Right renal cortex interstitium (tissue), 3 donors: ENCODE measurements around the gene ACOT13. TPM values are rescaled to one million over a fixed set of nuclear protein-coding genes. Genes with fewer than 3 reads are reported as not detected.
A peak's percentile ranks its signal among the peaks of the same experiment; 100 is the strongest.
"Not testable (repeated sequence)": the region's sequence is repeated elsewhere in the genome, so short reads cannot be mapped to it uniquely, and the experiment has no call there.

Experiments
- DNase-seq, 3 donors: peaks; one replicate each; pipeline ENCODE4 v3.0.0-alpha.2; 2013; ENCODE audit warnings: low read depth in 3 of 3, low spot score in 2 of 3
- polyA plus RNA-seq, 3 donors: library from polyadenylated mRNA; unstranded; fragments of 120-200 nt; gene quantifications; one replicate each; pipeline ENCODE4 v1.2.1, GENCODE V29; 2013; ENCODE audit not compliant: insufficient read length in 3 of 3

The ACOT13 gene
- 10 to 100 TPM; 42.4 to 47.4 (median 45.1) TPM for polyA plus RNA-seq

DNA sequence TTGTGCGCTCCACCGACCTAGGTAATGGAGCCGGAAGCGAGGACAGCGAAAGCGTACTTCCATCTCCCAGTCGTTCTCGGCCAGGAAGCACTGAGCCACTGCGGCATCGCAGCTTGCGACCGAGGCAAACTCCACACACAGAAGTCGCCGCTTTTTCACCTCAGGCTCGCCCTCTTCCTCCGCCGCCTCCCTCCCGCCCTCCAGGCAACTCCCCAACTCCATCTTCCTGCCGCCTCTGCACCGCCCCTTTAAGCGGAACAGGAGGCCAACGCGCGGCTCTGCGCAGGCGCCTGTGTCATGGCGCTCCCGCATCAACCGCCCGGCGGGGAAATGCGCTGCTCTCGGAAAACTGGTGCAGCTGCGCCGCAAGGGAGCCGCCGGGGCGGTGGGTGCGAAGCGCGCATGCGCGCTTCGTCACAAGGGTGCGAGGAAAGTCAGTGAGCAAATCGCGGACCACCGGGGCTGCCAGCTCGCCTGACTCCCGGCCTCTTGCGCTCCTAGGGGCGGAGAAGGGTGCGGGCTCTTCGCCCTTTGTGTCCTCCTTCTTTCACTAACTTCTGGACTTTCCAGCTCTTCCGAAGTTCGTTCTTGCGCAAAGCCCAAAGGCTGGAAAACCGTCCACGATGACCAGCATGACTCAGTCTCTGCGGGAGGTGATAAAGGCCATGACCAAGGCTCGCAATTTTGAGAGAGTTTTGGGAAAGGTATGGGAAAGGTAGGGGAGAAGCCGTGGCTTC is at the start of gene ACOT13, which contains the start of gene TDP2:
TSS of gene ACOT13 (plus strand) at position 437 of the 737 bp plus-strand sequence. CDS start at position 624, 187 bp downstream.
TSS of gene TDP2 (minus strand) at position 259 of the 737 bp plus-strand sequence. CDS start at position 222, 37 bp downstream.
- DNase-seq: peak; percentile 95 to 98 (median 97)

GRCh38 chr6:24619661-24620060 is 47.2 kb upstream of the ACOT13 start:
- no peak for DNase-seq

- DNase-seq: no peak
Measured at GRCh38 chr6:24620637-24621036, 46.2 kb upstream of the ACOT13 start.

GRCh38 chr6:24621626-24622289 is 45.1 kb upstream of the ACOT13 start:
- DNase-seq: no peak

- DNase-seq: no peak
Measured at GRCh38 chr6:24630856-24631505, 35.9 kb upstream of the ACOT13 start.

- no peak for DNase-seq
Measured at GRCh38 chr6:24631671-24632070, 35.2 kb upstream of the ACOT13 start.

DNA sequence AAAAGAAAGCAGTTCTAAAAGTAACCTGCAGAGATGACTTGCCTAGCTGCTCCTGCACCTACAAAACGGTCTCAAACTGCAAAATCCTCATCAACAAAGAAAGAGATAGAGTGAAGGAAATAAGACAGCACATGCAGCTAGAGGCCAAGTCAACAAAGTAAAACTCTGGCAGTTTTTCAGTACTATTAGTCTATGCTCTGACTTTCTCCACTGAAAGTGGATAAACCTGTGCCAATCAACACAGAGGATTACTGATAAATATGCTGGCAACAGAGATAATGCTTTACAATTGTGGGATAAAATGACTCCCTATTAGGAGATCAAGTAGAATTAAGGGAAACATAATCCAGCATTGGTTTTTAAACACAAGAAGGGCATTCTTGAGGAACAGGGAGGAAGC is 34.3 kb upstream of the ACOT13 start:
- no peak for DNase-seq

DNA sequence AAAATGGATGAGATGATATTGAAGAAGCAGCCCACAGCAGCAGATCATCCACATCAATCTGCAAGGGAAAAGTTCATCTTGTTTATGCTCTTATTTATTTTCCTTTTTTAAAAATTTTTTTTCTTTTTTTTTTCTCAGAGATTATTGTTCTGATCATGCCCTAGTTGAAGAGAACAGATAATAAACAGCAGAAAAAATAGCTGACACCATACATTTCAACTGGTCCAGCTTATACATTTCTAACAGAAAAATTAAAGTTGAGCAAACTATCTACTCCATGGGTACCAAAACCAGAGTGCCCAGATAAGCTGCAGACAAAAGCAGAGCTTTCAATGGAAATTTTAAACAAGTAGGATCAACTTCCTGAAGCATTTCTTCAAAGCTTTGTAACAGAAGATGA is 30.2 kb upstream of the ACOT13 start:
- no peak for DNase-seq

GRCh38 chr6:24640166-24640565 is 26.7 kb upstream of the ACOT13 start:
- no peak for DNase-seq

GRCh38 chr6:24640631-24641030 is 26.2 kb upstream of the ACOT13 start:
- DNase-seq: not testable (repeated sequence)

DNA sequence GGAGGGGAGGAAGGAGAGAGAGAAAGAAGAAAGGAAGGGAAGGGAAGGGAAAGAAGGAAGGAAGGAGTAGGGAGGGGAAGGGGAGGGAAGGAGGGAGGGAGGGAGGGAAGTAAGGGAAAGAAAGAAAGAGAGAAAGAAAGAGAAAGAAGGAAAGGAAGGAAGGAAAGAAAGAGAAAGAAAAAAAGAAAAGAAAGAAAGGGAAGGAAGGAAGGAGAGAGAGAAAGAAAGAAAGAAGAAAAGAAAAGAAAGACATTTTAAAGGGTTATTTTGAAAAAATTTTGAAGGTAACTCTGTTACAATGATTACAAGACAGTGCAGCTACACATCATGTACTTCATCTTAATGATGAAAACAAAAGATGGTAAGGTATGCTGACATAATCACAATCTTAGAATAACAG is 24.8 kb upstream of the ACOT13 start:
- no peak for DNase-seq

DNA sequence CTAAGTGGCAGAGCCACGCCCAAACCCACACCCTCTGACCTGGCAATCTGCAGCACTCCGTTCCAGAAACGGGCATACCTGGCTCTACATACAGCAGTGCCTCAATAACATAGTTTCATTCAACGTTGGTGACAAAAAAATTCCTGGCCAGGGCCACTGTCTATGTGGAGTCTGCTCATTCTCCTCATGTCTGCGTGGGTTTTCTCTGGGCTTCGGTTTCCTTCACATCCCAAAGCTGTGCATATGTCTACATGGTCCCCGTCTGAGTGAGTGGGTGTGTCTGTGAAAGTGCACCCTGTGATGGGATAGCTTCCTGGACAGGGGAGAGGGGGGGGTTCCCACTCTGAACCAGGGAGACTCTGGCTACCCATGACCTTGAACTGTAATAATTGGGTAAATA is 23.0 kb upstream of the ACOT13 start:
- DNase-seq: no peak

DNA sequence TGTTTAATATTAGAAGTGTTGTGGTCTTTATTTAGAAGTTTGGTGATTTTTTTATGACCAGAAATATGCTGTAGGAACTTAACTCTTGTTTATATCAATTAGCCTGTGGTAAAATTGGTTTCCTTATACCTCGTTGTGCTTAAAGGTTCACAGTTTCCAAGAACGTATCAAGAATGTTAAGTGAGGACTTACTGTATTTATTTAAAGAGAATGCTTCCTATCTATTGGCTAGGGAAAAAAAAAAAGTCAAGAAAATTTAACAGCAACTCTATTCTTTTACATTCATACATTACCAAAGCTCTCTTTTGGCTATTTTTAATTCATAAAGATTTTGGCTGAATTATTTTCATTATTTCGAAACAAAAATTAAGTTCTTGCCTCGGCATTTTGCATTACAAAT is 22.5 kb upstream of the ACOT13 start:
- DNase-seq: no peak

DNA sequence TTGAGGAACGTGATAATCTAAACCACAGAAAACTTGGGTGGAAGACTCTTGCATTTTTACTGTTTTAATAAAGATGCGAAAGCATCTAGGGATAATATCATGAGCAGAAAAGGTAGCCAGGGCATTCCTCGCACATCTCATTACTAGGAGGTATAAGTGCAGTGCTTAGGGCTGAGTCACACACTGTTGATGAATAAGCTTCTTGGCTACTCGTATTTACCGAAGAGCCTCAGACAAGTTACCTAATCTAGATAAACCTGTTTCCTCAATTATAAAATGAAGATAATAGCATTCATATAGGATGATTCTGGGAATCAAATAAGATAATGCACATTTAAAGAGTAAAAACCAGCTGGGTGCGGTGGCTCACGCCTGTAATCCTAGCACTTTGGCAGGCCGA is 20.1 kb upstream of the ACOT13 start:
- DNase-seq: no peak

DNA sequence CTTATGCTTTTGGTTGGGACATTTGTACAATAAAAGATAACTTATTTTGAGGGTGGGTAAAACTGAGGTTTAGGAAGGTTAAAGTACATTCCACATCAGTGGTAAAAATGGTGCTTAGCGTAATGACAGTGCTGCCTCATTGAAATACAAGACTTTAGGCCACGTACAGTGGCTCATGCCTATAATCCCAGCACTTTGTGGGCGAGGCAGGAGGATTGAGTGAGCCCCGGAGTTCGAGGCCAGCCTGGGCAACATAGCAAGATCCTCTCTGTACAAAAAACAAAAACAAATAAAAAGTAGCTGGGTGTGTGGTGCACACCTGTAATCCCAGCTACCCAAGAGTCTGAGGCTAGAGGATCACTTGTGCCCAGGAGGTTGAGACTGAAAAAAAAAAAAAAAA is 18.6 kb upstream of the ACOT13 start:
- no peak for DNase-seq

- DNase-seq: no peak
Measured at GRCh38 chr6:24649691-24650090, 17.2 kb upstream of the ACOT13 start.

- DNase-seq: no peak
Measured at GRCh38 chr6:24650365-24650764, 16.5 kb upstream of the ACOT13 start.

GRCh38 chr6:24655215-24655614 is 11.7 kb upstream of the ACOT13 start:
- DNase-seq: no peak

DNA sequence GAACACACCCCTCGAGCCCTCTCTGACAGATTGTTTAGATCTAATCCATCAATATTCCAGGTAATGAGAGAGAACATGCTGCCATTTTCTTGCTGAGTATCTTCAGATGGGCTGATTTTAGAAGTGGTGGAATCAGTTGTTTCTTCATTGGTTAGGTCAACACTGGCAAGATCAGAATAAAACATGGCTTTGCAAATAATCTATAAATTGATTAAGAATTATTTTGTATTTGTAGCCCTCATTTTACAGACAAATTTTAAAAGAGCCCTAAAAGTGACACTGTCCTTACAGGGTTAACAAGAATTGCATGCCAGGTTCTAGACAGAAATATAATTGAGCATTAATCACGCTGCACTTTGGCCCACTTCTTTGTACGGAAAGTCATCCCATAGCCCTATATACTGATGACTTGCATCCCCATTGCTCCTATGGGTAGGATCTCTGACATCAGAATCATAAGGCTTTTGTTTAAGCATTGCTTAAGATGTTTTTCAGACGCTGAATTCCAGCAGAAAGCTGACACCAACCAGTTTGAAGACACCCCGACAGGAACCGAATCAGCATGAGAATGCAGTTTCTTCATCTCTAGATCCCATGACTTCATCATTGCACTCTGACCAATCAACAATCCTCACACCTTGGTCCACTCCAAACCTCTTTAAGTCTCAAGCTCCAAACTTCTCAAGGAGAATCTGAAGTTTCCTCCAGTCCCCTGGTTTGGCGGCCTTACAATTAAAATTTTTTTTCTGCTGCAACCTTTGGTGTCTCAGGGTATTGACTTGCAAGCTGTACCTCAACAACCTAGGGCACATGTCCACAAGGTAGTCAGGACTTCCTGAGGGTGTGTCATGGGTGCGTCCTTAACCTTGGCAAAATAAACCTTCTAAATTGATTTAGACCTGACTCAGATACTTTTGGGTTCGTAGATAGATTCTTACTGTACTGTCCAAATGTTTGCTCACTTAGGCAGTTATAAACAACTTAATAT is 8.0 kb upstream of the ACOT13 start:
- DNase-seq: no peak

GRCh38 chr6:24659561-24659960 is 7.3 kb upstream of the ACOT13 start:
- no peak for DNase-seq
